Measurements from ENCODE around the gene COL23A1. TPM values are rescaled to one million over a fixed set of nuclear protein-coding genes. Genes with fewer than 3 reads are reported as not detected.

COL23A1 gene
- total and polyA plus RNA-seq, 2 donors (not counting 1 experiment from before 2014, with no cell fraction given) = 0.20 TPM; not detected in 1

- H3K4me1 ChIP-seq (ENCODE audit: control insufficient read depth in 2 of 2, insufficient read depth in 2 of 2, low read length in 2 of 2) = no peaks in the 10 kb centered on the region
- no peaks in the 10 kb centered on the region for H3K79me2 ChIP-seq (ENCODE audit: control insufficient read depth, insufficient read depth, low read length)
- Mint-ChIP-seq H3K4me1 (peaks cover 3% of the 10 kb centered on the region), H3K27ac (no peak overlapping the region), H3K9me3 (ENCODE audit: insufficient read depth) (no peaks in the 10 kb centered on the region), H3K4me3 (no peak overlapping the region), H3K27me3 (peaks cover 18% of the 10 kb centered on the region)
- no peaks in the 10 kb centered on the region for H3K36me3 ChIP-seq (replicated peaks in 1 of 2; ENCODE audit: control extremely low read depth in 1 of 2, control insufficient read depth in 1 of 2, extremely low read depth in 1 of 2, insufficient read depth in 2 of 2, low read length in 1 of 2)
- no peaks in the 10 kb centered on the region for H4K20me1 ChIP-seq (ENCODE audit: control insufficient read depth, insufficient read depth, low read length, poor library complexity, severe bottlenecking)
- TF ChIP-seq CTCF (IDR thresholded peaks at IDR 0.05) (no peak), EZH2 (IDR thresholded peaks at IDR 0.05; ENCODE audit: borderline replicate concordance, insufficient read depth, low read depth, low read length, poor library complexity, severe bottlenecking) (no peak)
- ChIA-PET POLR2A (no interaction called here), CTCF (no interaction called here)
- DNase-seq (no peak), ATAC-seq (ENCODE audit: low read depth) (no peak)
- 94% methylated on average over 17 of the region's 18 CpGs for WGBS (ENCODE audit: insufficient coverage)
- H3K27ac ChIP-seq (ENCODE audit: low read length in 2 of 2) = no peak overlapping the region
- intact Hi-C loops (cut with micrococcal nuclease) = no loop called here
- no peak overlapping the region for H2AFZ ChIP-seq (ENCODE audit: insufficient read depth, low read depth, low read length, poor library complexity, severe bottlenecking)
- peaks cover 0 to 9% (median 0%) of the 10 kb centered on the region in 4 experiments for H3K27me3 ChIP-seq (replicated peaks in 1 of 4; ENCODE audit: control extremely low read depth in 1 of 4, control insufficient read depth in 3 of 4, insufficient read depth in 4 of 4, low read length in 3 of 4)
- no peaks in the 10 kb centered on the region for H3K9me3 ChIP-seq (ENCODE audit: control extremely low read depth in 1 of 3, control insufficient read depth in 2 of 3, insufficient read depth in 1 of 3, low read length in 2 of 3)
- no peak overlapping the region for H3K9ac ChIP-seq (ENCODE audit: low read length)
- H3K4me3 ChIP-seq (ENCODE audit: control extremely low read depth in 1 of 5, extremely low read depth in 1 of 5, insufficient read depth in 1 of 5, low read depth in 2 of 5, low read length in 4 of 5) = no peak overlapping the region
- H3K4me2 ChIP-seq (replicated peaks; ENCODE audit: low read depth, low read length, poor library complexity, severe bottlenecking) = no peak overlapping the region
Observed at GRCh38 chr5:178351221-178352034, 238.8 kb downstream of the COL23A1 start.

Measured in B cell (primary cell).